Measurements from ENCODE around the gene ZNF530. TPM values are rescaled to one million over a fixed set of nuclear protein-coding genes. Genes with fewer than 3 reads are reported as not detected.

Gene ZNF530
- total RNA-seq, 4 donors from 2014 or later: 1.4 to 6.3 (median 4.0) TPM

- Histone ChIP-seq H3K27me3 (no peaks in the 10 kb centered on the region), H3K36me3 (peaks cover 13 to 71% of the 10 kb centered on the region in 2 donors), H3K27ac (no peak overlapping the region), H3K9me3 (peaks cover 3 to 84% (median 4%) of the 10 kb centered on the region in 3 donors), H3K4me3 (no peak overlapping the region), H3K4me1 (peaks cover 0 to 20% (median 10%) of the 10 kb centered on the region in 3 donors)
- no peak for ATAC-seq
- TF ChIP-seq EP300 (IDR thresholded peaks at IDR 0.05): no peak
- no peak for TF ChIP-seq POLR2AphosphoS5 (IDR thresholded peaks at IDR 0.05)
- TF ChIP-seq POLR2A (IDR thresholded peaks at IDR 0.05): no peak
- TF ChIP-seq CTCF (IDR thresholded peaks at IDR 0.05): no peak
- WGBS, 2 donors (ENCODE audit: low coverage in 1 of 2): 100% methylated on average over 1 of the region's 1 CpG
Measured at GRCh38 chr19:57587529-57587928, 12.2 kb upstream of the ZNF530 start.

GRCh38 chr19:57599377-57599760 lies 316 bp upstream of the ZNF530 start:
- H3K27ac ChIP-seq: peak overlapping the region in 3 of 4 donors; percentile 9 to 69 (median 68)
- peak overlapping the region; percentile 82 to 90 for H3K4me3 ChIP-seq
- H3K9me3 ChIP-seq: peaks cover 0 to 35% (median 0%) of the 10 kb centered on the region in 3 donors
- TF ChIP-seq CTCF (IDR thresholded peaks at IDR 0.05) (no peak), EP300 (IDR thresholded peaks at IDR 0.05) (no peak), POLR2A (IDR thresholded peaks at IDR 0.05) (no peak), POLR2AphosphoS5 (IDR thresholded peaks at IDR 0.05) (no peak)
- no peak for ATAC-seq
- H3K27me3 ChIP-seq: no peaks in the 10 kb centered on the region
- peaks cover 0 to 27% of the 10 kb centered on the region in 2 donors for H3K36me3 ChIP-seq
- WGBS, 2 donors (ENCODE audit: low coverage in 1 of 2): 45 to 67% methylated on average over 6 of the region's 8 CpGs
- peaks cover 2 to 21% (median 7%) of the 10 kb centered on the region in 3 donors for H3K4me1 ChIP-seq

GRCh38 chr19:57606931-57607330 lies 7.2 kb downstream of the ZNF530 start:
- H3K36me3 ChIP-seq: peaks cover 0 to 63% of the 10 kb centered on the region in 2 donors

GRCh38 chr19:57611113-57611512 lies 11.4 kb downstream of the ZNF530 start:
- ATAC-seq: no peak
- Histone ChIP-seq H3K27me3 (no peaks in the 10 kb centered on the region), H3K4me1 (peaks cover 0 to 20% (median 4%) of the 10 kb centered on the region in 3 donors), H3K36me3 (peaks cover 0 to 33% of the 10 kb centered on the region in 2 donors), H3K9me3 (peaks cover 0 to 71% (median 0%) of the 10 kb centered on the region in 3 donors), H3K4me3 (no peak overlapping the region), H3K27ac (no peak overlapping the region)
- 69 to 86% methylated on average over 4 of the region's 4 CpGs for WGBS, 2 donors (ENCODE audit: low coverage in 1 of 2)
- TF ChIP-seq EP300 (IDR thresholded peaks at IDR 0.05): no peak
- no peak for TF ChIP-seq POLR2AphosphoS5 (IDR thresholded peaks at IDR 0.05)
- no peak for TF ChIP-seq CTCF (IDR thresholded peaks at IDR 0.05)
- TF ChIP-seq POLR2A (IDR thresholded peaks at IDR 0.05): no peak

More at GRCh38 chr19:57606931-57607330, 7.2 kb downstream of the ZNF530 start:
- no peak for ATAC-seq
- H3K9me3 ChIP-seq: peaks cover 0 to 97% (median 0%) of the 10 kb centered on the region in 3 donors
- TF ChIP-seq CTCF (IDR thresholded peaks at IDR 0.05) (no peak), POLR2A (IDR thresholded peaks at IDR 0.05) (no peak), EP300 (IDR thresholded peaks at IDR 0.05) (no peak), POLR2AphosphoS5 (IDR thresholded peaks at IDR 0.05) (no peak)
- H3K27me3 ChIP-seq: no peaks in the 10 kb centered on the region
- no peak overlapping the region for H3K4me3 ChIP-seq
- no peak overlapping the region for H3K27ac ChIP-seq
- 88 to 98% methylated on average over 3 to 5 of the region's 5 CpGs for WGBS, 2 donors (ENCODE audit: low coverage in 1 of 2)
- no peaks in the 10 kb centered on the region for H3K4me1 ChIP-seq

All from gastroesophageal sphincter (tissue), 4 donors.